ENCODE results near the gene ETV4. TPM values are rescaled to one million over a fixed set of nuclear protein-coding genes. Genes with fewer than 3 reads are reported as not detected.

Gene ETV4
- total and polyA plus RNA-seq, 2 of the 13 experiments (the other 11 are each of a cell fraction or from before 2014, with no cell fraction given) = 128 to 330 TPM

- TF ChIP-seq, protein P1, sequence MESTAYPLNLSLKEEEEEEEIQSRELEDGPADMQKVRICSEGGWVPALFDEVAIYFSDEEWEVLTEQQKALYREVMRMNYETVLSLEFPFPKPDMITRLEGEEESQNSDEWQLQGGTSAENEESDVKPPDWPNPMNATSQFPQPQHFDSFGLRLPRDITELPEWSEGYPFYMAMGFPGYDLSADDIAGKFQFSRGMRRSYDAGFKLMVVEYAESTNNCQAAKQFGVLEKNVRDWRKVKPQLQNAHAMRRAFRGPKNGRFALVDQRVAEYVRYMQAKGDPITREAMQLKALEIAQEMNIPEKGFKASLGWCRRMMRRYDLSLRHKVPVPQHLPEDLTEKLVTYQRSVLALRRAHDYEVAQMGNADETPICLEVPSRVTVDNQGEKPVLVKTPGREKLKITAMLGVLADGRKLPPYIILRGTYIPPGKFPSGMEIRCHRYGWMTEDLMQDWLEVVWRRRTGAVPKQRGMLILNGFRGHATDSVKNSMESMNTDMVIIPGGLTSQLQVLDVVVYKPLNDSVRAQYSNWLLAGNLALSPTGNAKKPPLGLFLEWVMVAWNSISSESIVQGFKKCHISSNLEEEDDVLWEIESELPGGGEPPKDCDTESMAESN (CRISPR knock-in tag; conservative IDR thresholded peaks at IDR 0.05) = no peak
- TF ChIP-seq ZNF567 (CRISPR knock-in tag; IDR thresholded peaks at IDR 0.05; ENCODE audit: borderline replicate concordance) (no peak; the same call in none of the 2 replicates), KLF13 (CRISPR knock-in tag; IDR thresholded peaks at IDR 0.05) (0 out of 2 replicates have a peak, but pooled peaks have one; percentile 20), STAG1 (CRISPR knock-in tag; IDR thresholded peaks at IDR 0.05) (peak; percentile 29; the same call in 1 of the 2 replicates), ATF6 (CRISPR knock-in tag; conservative IDR thresholded peaks at IDR 0.05) (0 out of 2 replicates have a peak, but pooled peaks have one; percentile 56), NR2F1 (CRISPR knock-in tag; IDR thresholded peaks at IDR 0.05) (peak; percentile 86 to 89), ZBTB42 (CRISPR knock-in tag; IDR thresholded peaks at IDR 0.05) (peak; percentile 38), ZNF660 (CRISPR knock-in tag; IDR thresholded peaks at IDR 0.05; ENCODE audit: borderline replicate concordance, low read depth) (0 out of 2 replicates have a peak, but pooled peaks have one; percentile 58), ZNF234 (CRISPR knock-in tag; conservative IDR thresholded peaks at IDR 0.05) (no peak), ASH2L (IDR thresholded peaks at IDR 0.05; ENCODE audit: insufficient read length, low read depth, low read length) (peak; percentile 87), ZNF891 (CRISPR knock-in tag; IDR thresholded peaks at IDR 0.05) (peak; percentile 62; the same call in 1 of the 2 replicates), ZNF766 (CRISPR knock-in tag; IDR thresholded peaks at IDR 0.05; ENCODE audit: borderline replicate concordance) (no peak), PHF21A (CRISPR knock-in tag; IDR thresholded peaks at IDR 0.05) (peak; percentile 99), CHD2 (IDR thresholded peaks at IDR 0.05; ENCODE audit: low read depth, low read length) (peak; percentile 79), ZNF232 (CRISPR knock-in tag; IDR thresholded peaks at IDR 0.05; ENCODE audit: borderline replicate concordance) (no peak), PRDM10 (CRISPR knock-in tag; IDR thresholded peaks at IDR 0.05; ENCODE audit: low read depth) (peak; percentile 88), ZEB1 (IDR thresholded peaks at IDR 0.05; ENCODE audit: insufficient replicate concordance, low read depth) (peak; percentile 87)
- TF ChIP-seq, protein P2, sequence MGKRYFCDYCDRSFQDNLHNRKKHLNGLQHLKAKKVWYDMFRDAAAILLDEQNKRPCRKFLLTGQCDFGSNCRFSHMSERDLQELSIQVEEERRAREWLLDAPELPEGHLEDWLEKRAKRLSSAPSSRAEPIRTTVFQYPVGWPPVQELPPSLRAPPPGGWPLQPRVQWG (CRISPR knock-in tag; IDR thresholded peaks at IDR 0.05; ENCODE audit: borderline replicate concordance, low read depth) = no peak
These were observed 15.7 kb downstream of the ETV4 start (continued) for GRCh38 chr17:43530288-43531081.
